HL-60 (cell line): ENCODE data around the gene ARTN.

Experiments
- DNase-seq, 2 experiments: peaks; one replicate each; pipeline ENCODE4 v3.0.0-alpha.2; 2010 to 2020; ENCODE audit warnings: low read depth in 1 of 2, low spot score in 1 of 2
- H3K27ac ChIP-seq: fragments of 250-450 bp; sonication (Bioruptor Pico); replicated peaks from 2 replicates; pipeline ENCODE4 v1.5.1; 2020; ENCODE audit warnings: mild to moderate bottlenecking, moderate library complexity
- H3K27me3 ChIP-seq: fragments of 250-450 bp; sonication (Bioruptor Pico); 2 replicates; pipeline ENCODE4 v1.5.1; 2021; ENCODE audit warnings: mild to moderate bottlenecking, moderate library complexity; ENCODE audit not compliant: insufficient read depth, poor library complexity, severe bottlenecking
- H3K4me3 ChIP-seq: replicated peaks from 2 replicates; pipeline ENCODE4 v1.5.1; 2011; ENCODE audit warnings: mild to moderate bottlenecking, control low read depth, low read length; ENCODE audit not compliant: insufficient read depth
- GABPA ChIP-seq: IDR thresholded peaks from 2 replicates; pipeline ENCODE4 v1.6.1; 2012; ENCODE audit warnings: low read depth
- POLR2AphosphoS5 ChIP-seq: IDR thresholded peaks from 2 replicates; pipeline ENCODE4 v1.6.1; 2012; ENCODE audit warnings: low read depth
- SPI1 ChIP-seq: IDR thresholded peaks from 2 replicates; pipeline ENCODE4 v1.6.1; 2012; ENCODE audit warnings: low read depth, mild to moderate bottlenecking, borderline replicate concordance
- TF ChIP-seq, protein P1 (sequence below): IDR thresholded peaks from 2 replicates; pipeline ENCODE4 v1.6.1; 2012; ENCODE audit warnings: low read depth; ENCODE audit not compliant: insufficient replicate concordance
- TF ChIP-seq, protein P2 (sequence below): IDR thresholded peaks from one replicate; pipeline ENCODE4 v1.5.1; 2011; ENCODE audit warnings: low read length, control low read depth, inconsistent platforms; ENCODE audit not compliant: insufficient read depth

Gene ARTN

DNA sequence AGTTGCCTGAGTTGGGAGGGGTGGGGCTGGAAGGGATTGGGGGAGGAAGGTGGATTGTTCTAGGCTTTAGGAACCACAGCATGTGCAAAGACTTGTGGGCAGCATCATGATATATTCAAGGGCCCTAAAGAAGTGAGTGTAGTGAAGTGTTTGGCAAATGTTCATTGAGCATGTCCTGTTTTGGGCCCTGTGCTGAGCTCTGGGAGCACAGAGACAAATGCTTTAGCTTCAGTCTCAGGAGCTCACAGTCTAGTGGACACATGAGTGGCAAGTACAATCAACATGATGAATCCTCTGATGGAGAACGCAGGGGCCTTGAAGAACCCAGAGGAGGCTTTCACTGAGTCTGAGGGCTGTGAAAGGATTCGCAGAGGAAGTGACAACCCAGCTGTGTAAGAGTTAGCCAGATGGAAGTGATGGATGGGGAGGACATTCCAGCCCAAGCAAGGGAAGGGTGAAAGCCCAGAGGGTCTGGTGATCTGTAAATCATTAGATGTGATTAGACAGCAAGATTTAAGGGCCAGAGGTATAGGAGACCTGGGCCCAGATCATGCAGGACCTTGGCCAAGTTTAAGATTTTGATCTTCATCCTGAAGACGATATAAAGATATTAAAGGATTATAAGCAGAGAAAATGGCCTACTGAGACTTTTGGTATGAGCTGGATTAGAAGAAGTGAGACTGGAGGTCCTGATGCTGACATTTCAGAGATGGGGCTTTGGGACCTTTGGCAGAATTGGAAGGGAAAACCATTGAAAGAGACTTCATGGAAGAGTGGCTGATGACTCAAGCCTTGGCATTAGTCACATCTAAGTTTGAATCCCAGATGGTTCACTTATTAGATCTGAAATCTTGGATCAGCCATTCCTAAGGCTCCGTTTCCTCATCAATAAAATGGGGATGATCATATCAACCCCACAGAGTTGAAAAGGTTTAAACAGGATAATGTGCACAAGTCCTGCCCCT, 17.7 kb downstream of the ARTN start:
- Histone ChIP-seq H3K27me3 (no peaks in the 10 kb centered on the region), H3K4me3 (no peak overlapping the region), H3K27ac (no peak overlapping the region)
- DNase-seq: no peak
- TF ChIP-seq SPI1 (no peak), POLR2AphosphoS5 (no peak), GABPA (no peak)
- TF ChIP-seq, protein P1, sequence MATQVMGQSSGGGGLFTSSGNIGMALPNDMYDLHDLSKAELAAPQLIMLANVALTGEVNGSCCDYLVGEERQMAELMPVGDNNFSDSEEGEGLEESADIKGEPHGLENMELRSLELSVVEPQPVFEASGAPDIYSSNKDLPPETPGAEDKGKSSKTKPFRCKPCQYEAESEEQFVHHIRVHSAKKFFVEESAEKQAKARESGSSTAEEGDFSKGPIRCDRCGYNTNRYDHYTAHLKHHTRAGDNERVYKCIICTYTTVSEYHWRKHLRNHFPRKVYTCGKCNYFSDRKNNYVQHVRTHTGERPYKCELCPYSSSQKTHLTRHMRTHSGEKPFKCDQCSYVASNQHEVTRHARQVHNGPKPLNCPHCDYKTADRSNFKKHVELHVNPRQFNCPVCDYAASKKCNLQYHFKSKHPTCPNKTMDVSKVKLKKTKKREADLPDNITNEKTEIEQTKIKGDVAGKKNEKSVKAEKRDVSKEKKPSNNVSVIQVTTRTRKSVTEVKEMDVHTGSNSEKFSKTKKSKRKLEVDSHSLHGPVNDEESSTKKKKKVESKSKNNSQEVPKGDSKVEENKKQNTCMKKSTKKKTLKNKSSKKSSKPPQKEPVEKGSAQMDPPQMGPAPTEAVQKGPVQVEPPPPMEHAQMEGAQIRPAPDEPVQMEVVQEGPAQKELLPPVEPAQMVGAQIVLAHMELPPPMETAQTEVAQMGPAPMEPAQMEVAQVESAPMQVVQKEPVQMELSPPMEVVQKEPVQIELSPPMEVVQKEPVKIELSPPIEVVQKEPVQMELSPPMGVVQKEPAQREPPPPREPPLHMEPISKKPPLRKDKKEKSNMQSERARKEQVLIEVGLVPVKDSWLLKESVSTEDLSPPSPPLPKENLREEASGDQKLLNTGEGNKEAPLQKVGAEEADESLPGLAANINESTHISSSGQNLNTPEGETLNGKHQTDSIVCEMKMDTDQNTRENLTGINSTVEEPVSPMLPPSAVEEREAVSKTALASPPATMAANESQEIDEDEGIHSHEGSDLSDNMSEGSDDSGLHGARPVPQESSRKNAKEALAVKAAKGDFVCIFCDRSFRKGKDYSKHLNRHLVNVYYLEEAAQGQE: no peak
- TF ChIP-seq, protein P2, sequence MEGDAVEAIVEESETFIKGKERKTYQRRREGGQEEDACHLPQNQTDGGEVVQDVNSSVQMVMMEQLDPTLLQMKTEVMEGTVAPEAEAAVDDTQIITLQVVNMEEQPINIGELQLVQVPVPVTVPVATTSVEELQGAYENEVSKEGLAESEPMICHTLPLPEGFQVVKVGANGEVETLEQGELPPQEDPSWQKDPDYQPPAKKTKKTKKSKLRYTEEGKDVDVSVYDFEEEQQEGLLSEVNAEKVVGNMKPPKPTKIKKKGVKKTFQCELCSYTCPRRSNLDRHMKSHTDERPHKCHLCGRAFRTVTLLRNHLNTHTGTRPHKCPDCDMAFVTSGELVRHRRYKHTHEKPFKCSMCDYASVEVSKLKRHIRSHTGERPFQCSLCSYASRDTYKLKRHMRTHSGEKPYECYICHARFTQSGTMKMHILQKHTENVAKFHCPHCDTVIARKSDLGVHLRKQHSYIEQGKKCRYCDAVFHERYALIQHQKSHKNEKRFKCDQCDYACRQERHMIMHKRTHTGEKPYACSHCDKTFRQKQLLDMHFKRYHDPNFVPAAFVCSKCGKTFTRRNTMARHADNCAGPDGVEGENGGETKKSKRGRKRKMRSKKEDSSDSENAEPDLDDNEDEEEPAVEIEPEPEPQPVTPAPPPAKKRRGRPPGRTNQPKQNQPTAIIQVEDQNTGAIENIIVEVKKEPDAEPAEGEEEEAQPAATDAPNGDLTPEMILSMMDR: no peak

DNA sequence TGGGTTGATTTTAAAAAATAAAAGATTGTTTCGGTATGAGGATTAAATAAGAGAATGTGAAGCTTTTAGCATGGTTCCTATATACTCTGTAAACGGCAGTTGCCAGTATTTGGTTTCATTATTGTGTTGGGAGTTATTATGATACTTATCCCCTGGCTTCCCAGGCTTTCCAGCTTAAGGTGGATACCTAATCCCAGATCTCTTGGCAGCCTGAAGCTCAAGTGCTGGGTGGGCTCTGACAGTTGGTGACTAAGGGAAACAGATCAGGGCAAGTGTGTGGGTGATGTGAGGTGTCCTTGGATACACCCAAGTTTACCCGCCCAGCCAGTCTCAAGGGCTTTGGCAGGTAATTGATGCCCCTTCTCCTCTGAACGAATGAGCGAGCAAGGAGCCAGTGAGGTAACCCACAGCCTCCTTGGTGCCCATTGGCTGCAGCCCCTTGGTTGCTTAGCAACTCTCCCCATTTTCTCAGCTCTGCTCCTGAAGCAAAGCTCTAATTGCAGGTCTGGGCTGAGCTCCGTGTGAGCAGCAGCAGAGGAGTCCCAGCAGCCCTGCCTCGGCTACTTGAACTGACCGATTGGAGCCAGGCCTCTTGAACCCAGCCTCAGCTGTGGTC, 19.2 kb downstream of the ARTN start:
- Histone ChIP-seq H3K27me3 (no peaks in the 10 kb centered on the region), H3K4me3 (no peak overlapping the region), H3K27ac (no peak overlapping the region)
- TF ChIP-seq GABPA (no peak), POLR2AphosphoS5 (no peak), SPI1 (no peak)
- TF ChIP-seq, protein P2: no peak
- TF ChIP-seq, protein P1: no peak
- DNase-seq: no peak

DNA sequence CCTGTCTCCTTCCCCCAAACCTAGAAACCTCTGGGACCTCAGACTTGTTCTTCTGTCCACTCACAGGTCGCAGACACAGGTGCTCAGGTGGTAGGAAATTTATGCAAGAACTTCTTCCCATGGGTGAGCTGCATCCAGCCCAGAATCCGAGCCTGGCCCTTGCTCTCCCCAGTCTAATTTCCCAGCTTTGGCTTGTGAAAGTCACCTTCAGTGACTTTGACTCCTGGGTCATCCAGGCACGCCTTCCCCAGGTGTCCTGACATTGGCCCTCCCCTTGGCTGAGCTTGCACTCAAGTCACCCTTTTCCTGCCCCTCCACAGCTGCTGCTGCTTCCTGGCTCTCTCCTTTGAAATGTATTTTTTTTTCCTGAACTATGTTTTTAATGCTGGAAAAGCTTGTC, 19.8 kb downstream of the ARTN start:
- no peak overlapping the region for H3K4me3 ChIP-seq
- no peaks in the 10 kb centered on the region for H3K27me3 ChIP-seq
- H3K27ac ChIP-seq: no peak overlapping the region
- TF ChIP-seq GABPA (no peak), SPI1 (no peak), POLR2AphosphoS5 (no peak)
- TF ChIP-seq, protein P1: no peak
- TF ChIP-seq, protein P2: no peak
- DNase-seq: no peak
